Left lung (tissue), 10 donors: ENCODE results near the gene DYRK2. TPM values are rescaled to one million over a fixed set of nuclear protein-coding genes. Genes with fewer than 3 reads are reported as not detected.
A peak's percentile ranks its signal among the peaks of the same experiment; 100 is the strongest.
"Not testable (repeated sequence)": the region's sequence is repeated elsewhere in the genome, so short reads cannot be mapped to it uniquely, and the experiment has no call there.

Source experiments
- ATAC-seq: fragments of 200-7000 bp; cut with Tn5 transposase; one replicate; pipeline ENCODE4 v1.9.1; 2020; ENCODE audit warnings: moderate library complexity
- DNase-seq, 4 donors: peaks; one replicate each; pipeline ENCODE4 v3.0.0-alpha.2; 2013 to 2020
- H3K27ac ChIP-seq, 2 donors: fragments of 200-600 bp; sonication (generic) in 1 of 2; one replicate each; pipeline versions ENCODE4 v1.5.0 to v1.8.0; 2020 to 2021
- H3K27me3 ChIP-seq, 2 donors: fragments of 200-600 bp; sonication (generic) in 1 of 2; one replicate each; pipeline versions ENCODE4 v1.5.0 to v1.8.0; 2020 to 2021
- H3K36me3 ChIP-seq, 2 donors: fragments of 200-600 bp; sonication (generic) in 1 of 2; one replicate each; pipeline versions ENCODE4 v1.5.0 to v1.8.0; 2020 to 2021
- H3K4me1 ChIP-seq, 2 donors: fragments of 200-600 bp; one replicate each; pipeline ENCODE4 v1.8.0; 2021
- H3K4me3 ChIP-seq, 2 donors: fragments of 200-600 bp; sonication (generic) in 1 of 2; one replicate each; pipeline versions ENCODE4 v1.5.0 to v1.8.0; 2020 to 2021; ENCODE audit warnings: mild to moderate bottlenecking in 1 of 2
- H3K9me3 ChIP-seq, 2 donors: fragments of 200-600 bp; sonication (generic) in 1 of 2; one replicate each; pipeline versions ENCODE4 v1.5.0 to v1.8.0; 2020 to 2021
- intact Hi-C, 2 donors: fragments of 100-400 bp; cut with DNase I; formaldehyde crosslinking; loops; one replicate each; pipeline versions ENCODE4 v1.11.2 to v1.14.2; 2022
- polyA plus RNA-seq, 6 donors: library from polyadenylated mRNA; unstranded; fragments of 120-200 nt; gene quantifications; one replicate each; pipeline ENCODE4 v1.2.1, GENCODE V29; 2013; ENCODE audit not compliant: insufficient read length in 6 of 6
- total RNA-seq, 2 donors: library from RNA; stranded (reverse); fragmentation: NEBNext Ultra II Directional; extraction: Animal tissue kit (Norgen Biotek cat#: 25700); gene quantifications; one replicate each; pipeline ENCODE4 v1.2.1, GENCODE V29; 2021
- TF ChIP-seq, protein P1 (sequence below), 2 donors: fragments of 200-600 bp; sonication (generic) in 1 of 2; IDR thresholded peaks; one replicate each; pipeline versions ENCODE4 v1.5.0 to v1.8.0; 2021; ENCODE audit warnings: antibody characterized with exemption in 2 of 2
- donor health status: DM: no; HTN: yes; CAD: no.
- donor health status: DM: no; HTN: no; CAD: no.

DYRK2 gene
- total and polyA plus RNA-seq, 8 donors, result 17.4 to 22.8 (median 22.0) TPM

DNA sequence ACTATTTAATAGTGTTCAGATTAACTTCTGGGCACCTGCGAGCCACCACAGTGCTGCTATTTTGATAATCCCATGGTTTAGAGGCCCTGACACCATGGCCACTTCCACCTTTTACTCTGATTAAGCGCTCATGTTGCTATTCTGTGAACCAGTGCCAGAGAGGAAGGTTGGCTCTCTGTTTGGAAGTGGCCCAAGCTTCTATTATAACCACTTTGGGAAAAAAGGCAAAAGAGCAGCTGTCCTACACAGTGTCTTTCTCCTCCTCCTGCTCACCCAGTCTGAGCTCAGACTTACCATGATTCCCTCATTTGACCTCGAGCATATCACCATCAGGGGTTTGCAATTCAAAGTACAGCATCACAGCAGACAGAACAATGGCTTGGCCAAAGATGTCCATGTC, 23.3 kb downstream of the DYRK2 start:
- intact Hi-C loops, result no loop called here
- DNase-seq, result no peak
- H3K27ac ChIP-seq, result no peak overlapping the region

DNA sequence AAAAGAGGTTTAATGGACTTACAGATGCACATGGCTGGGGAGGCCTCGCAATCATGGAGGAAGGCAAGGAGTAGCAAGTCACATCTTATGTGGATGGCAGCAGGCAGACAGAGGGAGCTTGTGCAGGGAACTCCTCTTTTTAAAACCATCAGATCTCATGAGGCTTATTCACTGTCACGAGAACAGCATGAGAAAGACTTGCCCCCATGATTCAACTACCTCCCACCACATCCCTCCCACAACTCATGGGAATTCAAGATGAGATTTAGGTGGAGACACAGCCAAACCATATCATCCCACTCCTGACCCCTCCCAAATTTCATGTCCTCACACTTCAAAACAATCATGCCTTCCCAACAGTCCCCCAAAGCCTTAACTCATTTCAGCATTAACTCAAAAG, 24.0 kb downstream of the DYRK2 start:
- H3K4me3 ChIP-seq, intact Hi-C loops, H3K27ac ChIP-seq, DNase-seq, H3K36me3 ChIP-seq, ATAC-seq, H3K4me1 ChIP-seq, H3K27me3 ChIP-seq, H3K9me3 ChIP-seq: not testable (repeated sequence)

More for the DNA sequence above, 23.3 kb downstream of the DYRK2 start:
- H3K9me3 ChIP-seq, result no peaks in the 10 kb centered on the region
- H3K4me3 ChIP-seq, result no peak overlapping the region
- no peak for ATAC-seq
- peaks cover 0 to 8% of the 10 kb centered on the region in 2 donors for H3K4me1 ChIP-seq
- TF ChIP-seq, protein P1, sequence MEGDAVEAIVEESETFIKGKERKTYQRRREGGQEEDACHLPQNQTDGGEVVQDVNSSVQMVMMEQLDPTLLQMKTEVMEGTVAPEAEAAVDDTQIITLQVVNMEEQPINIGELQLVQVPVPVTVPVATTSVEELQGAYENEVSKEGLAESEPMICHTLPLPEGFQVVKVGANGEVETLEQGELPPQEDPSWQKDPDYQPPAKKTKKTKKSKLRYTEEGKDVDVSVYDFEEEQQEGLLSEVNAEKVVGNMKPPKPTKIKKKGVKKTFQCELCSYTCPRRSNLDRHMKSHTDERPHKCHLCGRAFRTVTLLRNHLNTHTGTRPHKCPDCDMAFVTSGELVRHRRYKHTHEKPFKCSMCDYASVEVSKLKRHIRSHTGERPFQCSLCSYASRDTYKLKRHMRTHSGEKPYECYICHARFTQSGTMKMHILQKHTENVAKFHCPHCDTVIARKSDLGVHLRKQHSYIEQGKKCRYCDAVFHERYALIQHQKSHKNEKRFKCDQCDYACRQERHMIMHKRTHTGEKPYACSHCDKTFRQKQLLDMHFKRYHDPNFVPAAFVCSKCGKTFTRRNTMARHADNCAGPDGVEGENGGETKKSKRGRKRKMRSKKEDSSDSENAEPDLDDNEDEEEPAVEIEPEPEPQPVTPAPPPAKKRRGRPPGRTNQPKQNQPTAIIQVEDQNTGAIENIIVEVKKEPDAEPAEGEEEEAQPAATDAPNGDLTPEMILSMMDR (IDR thresholded peaks at IDR 0.05), result no peak
- H3K36me3 ChIP-seq, result no peaks in the 10 kb centered on the region
- no peaks in the 10 kb centered on the region for H3K27me3 ChIP-seq

DNA sequence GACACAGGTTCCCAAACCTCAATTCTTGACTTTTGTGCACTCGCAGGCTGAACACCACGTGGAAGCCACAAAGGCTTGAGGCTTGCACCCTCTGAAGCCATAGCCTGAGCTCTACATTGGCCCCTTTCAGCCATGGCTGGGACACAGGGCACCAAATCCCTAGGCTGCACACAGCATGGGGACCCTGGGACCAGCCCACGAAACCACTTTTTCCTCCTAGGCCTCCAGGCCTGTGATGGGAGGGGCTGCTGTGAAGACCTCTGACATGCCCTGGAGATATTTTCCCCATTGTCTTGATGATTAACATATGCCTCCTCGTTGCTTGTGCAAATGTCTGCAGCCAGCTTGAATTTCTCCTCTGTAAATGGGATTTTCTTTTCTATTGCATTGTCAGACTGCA, 25.0 kb downstream of the DYRK2 start:
- not testable (repeated sequence) for H3K9me3 ChIP-seq, H3K4me3 ChIP-seq

DNA sequence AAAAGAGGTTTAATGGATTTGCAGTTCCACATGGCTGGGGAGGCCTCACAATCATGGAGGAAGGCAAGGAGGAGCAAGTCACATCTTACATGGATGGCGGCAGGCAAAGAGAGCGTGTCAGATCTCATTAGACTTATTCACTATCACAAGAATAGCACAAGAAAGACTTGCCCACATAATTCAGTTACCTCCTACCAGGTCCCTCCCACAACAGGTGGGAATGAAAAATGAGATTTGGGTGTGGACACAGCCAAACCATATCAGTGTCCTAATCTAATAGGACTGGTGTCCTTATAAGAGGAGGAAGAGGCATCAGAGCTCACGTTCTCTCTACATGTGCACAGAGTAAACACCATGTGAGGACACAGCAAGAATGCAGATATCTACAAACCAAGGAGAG, 25.9 kb downstream of the DYRK2 start:
- Histone ChIP-seq H3K27ac (no peak overlapping the region), H3K36me3 (no peaks in the 10 kb centered on the region), H3K27me3 (no peaks in the 10 kb centered on the region), H3K9me3 (no peaks in the 10 kb centered on the region), H3K4me3 (no peak overlapping the region), H3K4me1 (no peaks in the 10 kb centered on the region)
- intact Hi-C loops, result no loop called here
- no peak for ATAC-seq
- no peak for DNase-seq
- TF ChIP-seq, protein P1 (IDR thresholded peaks at IDR 0.05), result no peak

More for the DNA sequence above, 25.0 kb downstream of the DYRK2 start:
- ATAC-seq, H3K36me3 ChIP-seq, H3K27me3 ChIP-seq, H3K4me1 ChIP-seq, intact Hi-C loops, H3K27ac ChIP-seq: not testable (repeated sequence)
- peak in 1 of 4 donors; percentile 24 for DNase-seq

DNA sequence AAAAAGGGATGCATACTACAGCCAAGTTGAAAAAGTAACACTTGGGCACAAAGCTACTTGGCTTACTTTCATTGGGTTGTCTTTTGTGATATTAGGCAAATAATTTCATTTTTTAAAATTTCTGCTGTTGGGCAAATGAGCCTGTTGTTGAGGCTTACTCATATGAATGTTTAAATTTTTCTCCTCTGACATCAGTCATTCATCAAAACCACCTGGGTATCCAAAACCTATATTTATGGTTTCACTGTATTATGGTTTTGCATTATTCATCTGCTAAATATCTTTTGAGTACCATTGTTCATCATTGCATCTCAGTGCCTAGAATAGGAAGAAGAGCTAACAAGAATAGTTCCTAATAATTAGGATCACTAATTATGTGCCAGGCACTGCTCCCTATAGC, 28.1 kb downstream of the DYRK2 start:
- DNase-seq (no peak), ATAC-seq (no peak)
- no peaks in the 10 kb centered on the region for H3K4me1 ChIP-seq
- H3K27me3 ChIP-seq, result no peaks in the 10 kb centered on the region
- no peaks in the 10 kb centered on the region for H3K36me3 ChIP-seq
- TF ChIP-seq, protein P1 (IDR thresholded peaks at IDR 0.05), result no peak
- H3K9me3 ChIP-seq, result no peaks in the 10 kb centered on the region
- no peak overlapping the region for H3K4me3 ChIP-seq
- H3K27ac ChIP-seq, result no peak overlapping the region
- intact Hi-C loops, result no loop called here

DNA sequence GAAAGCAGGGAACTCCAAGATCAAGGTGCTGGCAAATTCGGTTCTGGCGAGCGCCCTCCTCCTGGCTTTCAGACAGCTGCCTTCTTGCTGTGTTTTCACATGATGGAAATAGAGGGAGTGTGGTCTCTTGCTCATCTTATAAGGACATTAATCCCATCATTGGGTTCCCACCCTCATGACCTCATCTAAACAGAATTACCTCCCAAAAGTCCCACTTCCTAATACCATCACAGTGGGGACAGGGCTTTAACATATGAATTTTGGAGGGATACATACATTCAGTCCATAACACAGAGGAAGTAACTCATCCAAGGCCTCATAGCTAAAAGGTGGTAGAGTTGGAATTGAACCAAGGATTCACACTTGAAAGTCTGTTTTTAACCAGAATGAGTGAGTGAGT, 28.6 kb downstream of the DYRK2 start:
- intact Hi-C loops, result no loop called here
- Histone ChIP-seq H3K4me1 (no peaks in the 10 kb centered on the region), H3K27me3 (no peaks in the 10 kb centered on the region), H3K4me3 (no peak overlapping the region), H3K9me3 (no peaks in the 10 kb centered on the region), H3K36me3 (no peaks in the 10 kb centered on the region), H3K27ac (no peak overlapping the region)
- no peak for ATAC-seq
- TF ChIP-seq, protein P1 (IDR thresholded peaks at IDR 0.05), result no peak
- no peak for DNase-seq
